Cardiac fibroblast (primary cell): Measurements from ENCODE around the gene ADAMTS9.

Experiments
- DNase-seq, 2 donors: peaks; one replicate each; pipeline versions ENCODE4 v3.0.0 to v3.0.0-alpha.2; 2010; ENCODE audit warnings: low read depth in 2 of 2
- H3K4me3 ChIP-seq, 2 donors: replicated peaks in 1 of 2; 1 replicate in 1 of 2; 2 replicates in 1 of 2; pipeline ENCODE4 v1.5.1; 2011; ENCODE audit warnings: low read depth in 2 of 2, low read length in 2 of 2, mild to moderate bottlenecking in 2 of 2, moderate library complexity in 1 of 2
- TF ChIP-seq, protein P1 (sequence below): IDR thresholded peaks from one replicate; pipeline ENCODE4 v1.5.1; 2011; ENCODE audit warnings: low read depth, mild to moderate bottlenecking, low read length, inconsistent platforms

ADAMTS9 gene

DNA sequence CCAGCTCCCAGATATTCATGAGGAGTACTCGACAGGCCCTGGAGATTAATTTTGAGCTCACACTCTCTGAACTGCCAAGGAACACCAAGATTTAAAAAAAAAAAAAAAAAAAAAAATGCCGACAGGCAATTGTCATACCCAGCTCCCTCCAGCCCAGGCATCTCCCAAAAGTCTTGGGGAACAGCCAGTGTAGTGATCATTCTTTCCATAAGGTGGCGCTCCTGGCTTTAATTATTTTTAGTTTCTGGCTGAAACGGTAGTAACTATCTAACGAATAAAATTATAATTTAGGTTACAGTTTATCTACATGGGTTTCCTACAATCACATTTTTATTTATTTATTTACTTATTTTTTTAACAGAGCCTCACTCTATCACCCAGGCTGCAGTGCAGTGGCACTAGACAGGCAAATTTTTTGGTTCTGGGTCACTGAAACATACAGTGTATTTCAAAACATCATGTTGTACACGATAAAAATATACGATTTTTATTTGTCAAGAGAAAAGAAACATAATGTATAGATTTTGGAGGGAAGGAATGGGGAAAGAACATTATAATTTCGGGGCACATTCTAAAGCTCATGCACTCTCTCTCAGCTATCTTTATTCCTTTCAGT, 157.3 kb downstream of the ADAMTS9 start:
- TF ChIP-seq, protein P1, sequence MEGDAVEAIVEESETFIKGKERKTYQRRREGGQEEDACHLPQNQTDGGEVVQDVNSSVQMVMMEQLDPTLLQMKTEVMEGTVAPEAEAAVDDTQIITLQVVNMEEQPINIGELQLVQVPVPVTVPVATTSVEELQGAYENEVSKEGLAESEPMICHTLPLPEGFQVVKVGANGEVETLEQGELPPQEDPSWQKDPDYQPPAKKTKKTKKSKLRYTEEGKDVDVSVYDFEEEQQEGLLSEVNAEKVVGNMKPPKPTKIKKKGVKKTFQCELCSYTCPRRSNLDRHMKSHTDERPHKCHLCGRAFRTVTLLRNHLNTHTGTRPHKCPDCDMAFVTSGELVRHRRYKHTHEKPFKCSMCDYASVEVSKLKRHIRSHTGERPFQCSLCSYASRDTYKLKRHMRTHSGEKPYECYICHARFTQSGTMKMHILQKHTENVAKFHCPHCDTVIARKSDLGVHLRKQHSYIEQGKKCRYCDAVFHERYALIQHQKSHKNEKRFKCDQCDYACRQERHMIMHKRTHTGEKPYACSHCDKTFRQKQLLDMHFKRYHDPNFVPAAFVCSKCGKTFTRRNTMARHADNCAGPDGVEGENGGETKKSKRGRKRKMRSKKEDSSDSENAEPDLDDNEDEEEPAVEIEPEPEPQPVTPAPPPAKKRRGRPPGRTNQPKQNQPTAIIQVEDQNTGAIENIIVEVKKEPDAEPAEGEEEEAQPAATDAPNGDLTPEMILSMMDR = peak; percentile 70
- peak; percentile 70 to 72 for DNase-seq

DNA sequence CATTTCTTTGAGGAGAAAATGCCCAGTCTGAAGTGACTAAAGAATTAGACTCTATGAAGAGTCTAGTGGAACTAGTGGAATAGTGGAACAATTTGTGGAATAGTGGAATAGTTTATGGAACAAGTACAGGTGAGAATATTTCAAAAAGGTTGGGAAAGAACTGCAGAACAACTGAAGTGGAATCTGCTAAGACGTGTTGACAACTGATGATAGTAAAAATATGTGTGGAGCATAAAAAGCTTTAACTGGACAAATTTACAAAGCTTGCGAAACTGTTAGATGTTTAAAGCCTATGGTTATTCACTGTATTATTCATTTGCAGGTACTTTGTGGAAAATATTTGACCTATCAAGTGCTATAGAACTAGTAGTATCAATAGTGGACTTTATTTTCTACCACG, 164.5 kb downstream of the ADAMTS9 start:
- H3K4me3 ChIP-seq = no peak overlapping the region
- TF ChIP-seq, protein P1 = no peak
- DNase-seq = no peak

More for the DNA sequence above, 157.3 kb downstream of the ADAMTS9 start:
- no peak overlapping the region for H3K4me3 ChIP-seq

DNA sequence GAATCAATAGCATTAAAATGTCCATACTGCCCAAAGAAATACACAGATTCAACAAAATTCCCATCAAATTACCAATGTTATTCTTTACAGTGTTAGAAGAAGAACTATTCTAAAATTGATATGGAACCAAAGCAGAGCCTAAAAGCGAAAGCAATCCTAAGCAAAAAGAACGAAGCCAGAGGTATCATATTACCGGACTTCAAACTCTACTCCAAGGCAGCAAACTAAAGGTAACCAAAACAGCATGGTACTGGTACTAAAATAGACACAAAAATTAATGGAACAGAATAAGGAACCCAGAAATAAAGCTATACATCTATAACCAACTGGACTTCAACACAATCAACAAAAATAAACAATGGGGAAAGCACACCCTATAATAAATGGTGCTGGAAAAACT, 167.5 kb downstream of the ADAMTS9 start:
- TF ChIP-seq, protein P1 = no peak
- H3K4me3 ChIP-seq = no peak overlapping the region
- no peak for DNase-seq

DNA sequence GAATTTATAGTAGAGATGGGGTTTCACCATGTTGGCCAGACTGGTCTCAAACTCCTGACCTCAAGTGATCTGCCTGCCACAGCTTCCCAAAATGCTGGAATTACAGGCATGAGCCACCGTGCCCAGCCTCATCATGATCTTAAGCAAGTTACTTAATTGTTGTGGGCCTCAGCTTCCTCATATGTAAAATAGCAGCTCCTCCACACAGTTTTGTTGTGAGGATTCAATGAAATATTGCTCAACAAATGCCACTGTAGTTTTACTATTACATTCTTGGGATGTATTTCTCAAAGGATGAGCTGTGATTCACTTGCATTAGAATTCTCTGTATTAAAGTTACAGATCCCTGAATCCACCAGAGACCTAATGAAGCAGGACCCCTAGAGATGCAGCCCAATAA, 168.8 kb downstream of the ADAMTS9 start:
- no peak overlapping the region for H3K4me3 ChIP-seq
- TF ChIP-seq, protein P1 = no peak

DNA sequence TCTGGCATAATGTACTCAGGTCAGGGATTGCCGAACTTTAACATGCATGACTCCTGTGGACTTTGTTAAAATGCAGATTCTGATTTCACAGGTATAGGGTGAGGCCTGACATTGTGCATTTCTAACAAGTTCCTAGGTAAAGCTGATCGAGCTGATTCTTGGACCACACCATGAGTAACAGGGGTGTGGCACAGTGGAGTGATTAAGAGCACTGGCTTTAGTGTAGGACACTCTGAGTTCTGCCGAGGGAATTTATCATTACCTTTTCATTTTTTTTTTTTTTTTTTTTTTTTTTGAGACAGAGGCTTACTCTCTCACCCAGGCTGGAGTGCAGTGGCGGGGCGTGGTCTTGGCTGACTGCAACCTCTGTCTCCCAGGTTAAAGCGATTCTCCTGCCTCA, 169.3 kb downstream of the ADAMTS9 start:
- no peak for DNase-seq
- no peak overlapping the region for H3K4me3 ChIP-seq
- TF ChIP-seq, protein P1 = no peak

More for the DNA sequence above, 168.8 kb downstream of the ADAMTS9 start:
- DNase-seq = peak; percentile 37 to 57

DNA sequence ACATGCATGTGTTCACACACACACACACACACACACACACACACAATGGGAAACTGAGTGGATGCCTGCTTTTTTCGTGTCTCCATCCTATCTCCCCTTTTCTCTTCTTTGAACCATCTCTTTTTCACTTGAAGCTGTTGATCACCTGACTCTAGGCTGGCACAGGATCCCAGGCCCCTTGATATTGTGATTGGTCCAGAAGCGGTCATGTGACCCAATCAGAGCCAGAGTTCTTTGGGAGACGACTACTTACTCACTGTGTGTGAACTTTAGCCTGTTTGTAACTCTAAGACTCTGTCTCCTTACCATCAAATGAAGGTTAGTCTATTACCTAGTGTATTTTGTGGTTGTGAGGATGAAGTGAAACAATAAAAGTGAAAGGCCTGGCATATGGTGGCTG, 172.9 kb downstream of the ADAMTS9 start:
- H3K4me3 ChIP-seq = no peak overlapping the region
- DNase-seq = no peak
- TF ChIP-seq, protein P1 = no peak

DNA sequence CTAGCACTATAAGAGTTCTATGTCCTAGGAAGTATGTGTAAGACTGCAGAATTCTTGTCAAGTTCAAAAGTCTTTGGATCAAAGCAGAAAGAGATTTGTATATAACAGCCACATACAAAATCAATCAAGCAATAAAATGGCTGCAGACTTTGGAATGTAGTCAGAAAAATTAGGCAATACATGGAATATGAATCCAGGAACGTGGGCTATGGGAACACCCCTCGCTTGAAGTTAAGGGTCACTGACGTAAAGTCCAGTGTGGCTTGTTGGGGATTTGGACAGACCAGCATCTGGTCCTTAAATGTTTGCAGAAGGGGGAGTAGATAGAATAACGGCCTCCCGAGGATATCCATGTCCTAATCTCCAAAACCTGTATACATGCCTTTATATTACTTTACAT, 178.6 kb downstream of the ADAMTS9 start:
- DNase-seq = no peak
- TF ChIP-seq, protein P1 = no peak
- no peak overlapping the region for H3K4me3 ChIP-seq
